Uterus (tissue), 2 donors: ENCODE data around the gene PRODH2.
A peak's percentile ranks its signal among the peaks of the same experiment; 100 is the strongest.

ENCODE experiments used
- POLR2A ChIP-seq, 2 donors: fragments of 450-650 bp; IDR thresholded peaks; one replicate each; pipeline ENCODE4 v1.6.1; 2016; ENCODE audit warnings: antibody characterized with exemption in 2 of 2, mild to moderate bottlenecking in 1 of 2, moderate library complexity in 1 of 2
- TF ChIP-seq, protein P1 (sequence below), 4 experiments: fragments of 200-600 bp in 2 of 4; fragments of 450-650 bp in 2 of 4; sonication (generic) in 2 of 4; IDR thresholded peaks; one replicate each; pipeline ENCODE4 v1.5.1; 2016 to 2019; ENCODE audit warnings: antibody characterized with exemption in 4 of 4, mild to moderate bottlenecking in 2 of 4, moderate library complexity in 1 of 4

DNA sequence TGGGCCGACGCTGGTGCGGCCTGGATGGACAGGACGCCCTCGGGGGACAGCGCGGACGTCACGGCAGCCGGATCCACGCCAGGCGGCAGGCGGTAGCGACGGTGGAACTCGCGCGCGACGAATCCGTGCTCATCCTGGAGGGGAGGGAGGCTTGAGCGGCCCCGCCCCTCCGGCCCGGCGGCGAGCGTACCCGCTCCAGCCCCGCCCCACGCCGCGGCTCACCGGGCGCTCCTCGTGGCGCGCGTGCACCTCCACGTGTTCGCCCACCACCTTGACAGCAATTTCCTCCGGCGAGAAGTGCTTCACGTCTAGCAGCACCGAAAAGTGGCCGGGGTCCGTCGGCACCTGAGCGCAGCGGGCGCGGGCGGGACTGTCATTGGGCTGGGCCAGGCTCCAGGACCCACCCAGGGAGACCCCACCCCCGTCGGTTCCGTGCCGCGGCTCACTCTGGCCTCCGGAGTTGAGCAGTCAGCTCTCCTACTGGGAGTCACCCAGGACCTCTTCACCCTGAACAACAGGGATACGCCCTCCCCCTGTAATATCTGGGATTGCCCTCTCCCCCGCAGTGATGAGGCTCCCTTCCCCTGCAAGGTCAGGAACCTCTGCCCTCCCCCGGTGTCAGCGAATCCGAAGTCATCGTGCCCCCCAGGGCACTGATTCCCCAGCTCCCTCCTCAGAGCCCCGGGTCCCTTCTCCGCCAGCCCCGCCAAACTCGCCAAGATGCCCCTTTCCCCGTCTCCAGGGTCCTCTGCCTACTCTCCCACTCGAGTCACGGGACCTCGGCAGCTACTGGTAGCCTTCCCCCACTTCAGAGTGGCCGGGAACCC is 56.9 kb downstream of the PRODH2 start:
- TF ChIP-seq, protein P1, sequence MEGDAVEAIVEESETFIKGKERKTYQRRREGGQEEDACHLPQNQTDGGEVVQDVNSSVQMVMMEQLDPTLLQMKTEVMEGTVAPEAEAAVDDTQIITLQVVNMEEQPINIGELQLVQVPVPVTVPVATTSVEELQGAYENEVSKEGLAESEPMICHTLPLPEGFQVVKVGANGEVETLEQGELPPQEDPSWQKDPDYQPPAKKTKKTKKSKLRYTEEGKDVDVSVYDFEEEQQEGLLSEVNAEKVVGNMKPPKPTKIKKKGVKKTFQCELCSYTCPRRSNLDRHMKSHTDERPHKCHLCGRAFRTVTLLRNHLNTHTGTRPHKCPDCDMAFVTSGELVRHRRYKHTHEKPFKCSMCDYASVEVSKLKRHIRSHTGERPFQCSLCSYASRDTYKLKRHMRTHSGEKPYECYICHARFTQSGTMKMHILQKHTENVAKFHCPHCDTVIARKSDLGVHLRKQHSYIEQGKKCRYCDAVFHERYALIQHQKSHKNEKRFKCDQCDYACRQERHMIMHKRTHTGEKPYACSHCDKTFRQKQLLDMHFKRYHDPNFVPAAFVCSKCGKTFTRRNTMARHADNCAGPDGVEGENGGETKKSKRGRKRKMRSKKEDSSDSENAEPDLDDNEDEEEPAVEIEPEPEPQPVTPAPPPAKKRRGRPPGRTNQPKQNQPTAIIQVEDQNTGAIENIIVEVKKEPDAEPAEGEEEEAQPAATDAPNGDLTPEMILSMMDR (IDR thresholded peaks at IDR 0.05), result peak in 1 of 4 experiments; percentile 5
- TF ChIP-seq POLR2A (IDR thresholded peaks at IDR 0.05), result peak in 1 of 2 donors; percentile 66
